NT2/D1 (cell line): Measurements from ENCODE around the gene ASIC2.

ENCODE experiments used
- YY1 ChIP-seq: IDR thresholded peaks from 2 replicates; pipeline ENCODE4 v1.6.1; 2011; ENCODE audit not compliant: insufficient read length, insufficient read depth
- ZNF274 ChIP-seq: IDR thresholded peaks from 2 replicates; pipeline ENCODE4 v1.6.1; 2011; ENCODE audit warnings: mild to moderate bottlenecking, low read depth, low read length

- TF ChIP-seq YY1 (no peak), ZNF274 (no peak)
Measured at GRCh38 chr17:33113276-33113990, 179.7 kb downstream of the ASIC2 start.
